ELF-1 (cell line): ENCODE data around the gene KCTD10.

Source experiments
- DNase-seq: peaks from one replicate; pipeline ENCODE4 v3.0.0-alpha.2; 2016; ENCODE audit warnings: low read depth, low spot score

The KCTD10 gene

GRCh38 chr12:109494348-109494881 lies 17.3 kb upstream of the KCTD10 start:
- no peak for DNase-seq

DNA sequence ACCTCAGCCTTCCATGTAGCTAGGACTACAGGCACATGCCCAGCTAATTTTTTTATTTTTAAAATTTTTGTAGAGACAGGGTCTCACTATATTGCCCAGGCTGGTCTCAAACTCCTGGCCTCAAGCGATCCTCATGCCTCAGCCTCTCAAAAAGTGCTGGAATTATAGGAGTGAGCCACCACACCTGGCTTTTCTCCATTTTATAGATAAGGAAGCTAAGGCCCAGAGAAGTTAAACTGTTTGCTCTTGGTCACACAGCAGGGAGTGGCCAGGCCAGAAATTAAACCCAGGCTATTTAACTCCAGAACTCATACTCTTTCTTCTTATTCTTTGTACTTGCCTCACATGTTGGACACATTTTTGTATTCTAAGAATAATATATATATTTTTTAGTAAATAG lies 16.8 kb upstream of the KCTD10 start:
- DNase-seq: no peak

GRCh38 chr12:109493090-109493489 lies 16.0 kb upstream of the KCTD10 start:
- no peak for DNase-seq

- DNase-seq: no peak
Measured at GRCh38 chr12:109492371-109492770, 15.3 kb upstream of the KCTD10 start.

- no peak for DNase-seq
Measured at GRCh38 chr12:109491671-109492070, 14.6 kb upstream of the KCTD10 start.

- no peak for DNase-seq
Measured at GRCh38 chr12:109489955-109490565, 13.0 kb upstream of the KCTD10 start.

DNA sequence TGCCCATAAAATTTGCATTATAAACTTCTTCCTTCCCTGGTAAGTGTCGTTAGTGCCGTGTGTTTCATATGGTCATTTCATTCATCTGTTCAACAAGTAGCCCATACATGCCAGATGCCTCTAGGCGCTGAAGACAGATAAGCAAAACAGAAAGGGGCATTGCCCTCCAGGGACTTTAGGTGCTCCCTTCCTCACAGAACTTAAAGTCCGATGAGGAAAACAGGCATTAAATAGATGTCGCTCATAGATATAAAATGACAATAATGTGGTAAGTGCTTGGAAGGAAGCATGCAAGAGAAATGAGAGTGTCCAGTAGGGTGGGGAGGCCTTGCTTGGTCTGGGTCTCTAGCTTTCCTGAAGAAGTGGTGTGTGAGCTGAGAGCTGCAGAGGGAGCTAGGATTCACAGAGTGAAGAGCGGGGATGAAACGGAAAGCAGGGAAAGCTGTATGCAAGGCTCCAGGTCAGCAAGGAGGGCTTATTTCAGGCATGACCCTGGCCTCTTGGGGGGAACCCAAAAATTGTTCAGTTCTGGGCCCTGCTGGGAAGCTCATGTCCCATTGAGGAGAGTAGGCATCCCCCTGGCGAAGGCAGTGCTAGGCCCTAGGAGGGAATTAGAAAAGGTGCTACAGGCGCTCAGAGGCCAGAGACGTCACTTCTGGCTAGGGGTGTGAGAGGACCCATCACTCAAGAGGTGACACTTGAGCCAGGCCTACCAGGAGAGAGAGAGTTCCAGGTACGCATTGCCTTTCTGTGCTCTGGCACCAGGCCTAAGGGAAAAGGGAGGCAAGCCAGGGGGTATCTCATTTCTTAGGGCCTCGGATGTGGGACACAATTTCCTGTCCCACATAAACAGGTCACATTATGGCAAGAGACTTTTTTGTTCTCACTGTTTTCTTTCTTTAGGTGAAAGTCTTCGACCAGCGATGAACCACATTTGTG lies 12.2 kb upstream of the KCTD10 start:
- DNase-seq: no peak

- no peak for DNase-seq
Measured at GRCh38 chr12:109488051-109488665, 11.1 kb upstream of the KCTD10 start.

DNA sequence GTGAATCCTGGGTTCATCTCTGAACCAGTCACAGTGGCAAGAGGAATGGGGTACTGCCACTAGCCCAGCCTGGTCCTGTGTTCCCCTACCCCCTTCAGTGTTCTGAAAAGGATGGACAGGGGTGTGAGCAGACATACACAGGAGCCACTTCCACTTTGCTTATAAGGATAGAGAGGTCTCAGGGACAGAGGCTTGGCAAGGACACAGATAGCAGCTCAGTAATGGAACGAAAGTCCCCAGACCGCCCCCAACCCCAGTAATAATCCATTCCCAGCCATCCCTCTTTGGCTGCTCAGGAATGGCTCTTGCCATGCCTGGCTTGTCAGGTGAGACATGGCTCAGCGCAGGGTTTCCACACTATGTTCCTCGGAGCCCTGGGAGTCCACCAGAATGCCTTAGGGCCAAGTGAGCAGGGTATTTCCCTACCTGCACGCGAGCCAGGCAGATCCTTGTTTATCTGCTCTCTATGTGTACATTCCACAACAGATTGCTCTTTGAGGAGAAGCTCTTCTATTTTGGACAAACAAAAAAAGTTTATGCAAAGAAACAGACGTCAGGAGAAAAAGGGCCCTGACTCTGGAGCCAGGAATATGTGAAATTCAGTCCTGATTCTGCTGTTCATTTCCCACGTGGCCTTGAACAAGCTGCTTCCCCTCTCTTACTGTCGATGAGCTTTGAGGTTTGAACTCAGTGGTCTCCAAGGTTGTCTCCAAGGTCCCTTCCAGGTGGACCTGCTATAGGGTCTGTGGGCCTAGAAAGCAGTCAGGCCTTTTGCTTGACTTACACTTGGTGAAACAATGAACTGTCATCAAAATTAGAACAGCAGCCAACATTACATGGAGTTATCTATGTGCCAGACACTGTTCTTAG lies 10.3 kb upstream of the KCTD10 start:
- no peak for DNase-seq

DNA sequence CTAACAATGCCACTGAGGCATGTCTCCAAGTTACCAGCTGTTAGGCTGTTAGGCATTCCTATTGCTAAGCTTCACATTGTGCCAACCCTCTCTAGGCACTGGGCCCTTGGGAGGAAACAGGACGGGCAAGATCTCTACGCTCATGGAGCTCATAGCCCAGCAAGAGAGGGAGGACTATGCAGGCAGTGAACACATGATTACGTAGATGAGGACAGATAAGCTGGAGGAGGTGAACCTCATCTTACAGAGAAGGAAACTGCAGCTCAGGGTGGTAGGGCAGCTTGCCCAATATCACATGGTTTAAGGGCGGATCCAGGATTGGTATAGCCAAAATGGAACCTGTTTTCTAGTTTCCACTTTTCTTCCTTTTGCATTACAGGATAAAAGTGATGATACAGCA lies 8.1 kb upstream of the KCTD10 start:
- DNase-seq: no peak

GRCh38 chr12:109483346-109483745 lies 6.2 kb upstream of the KCTD10 start:
- no peak for DNase-seq

DNA sequence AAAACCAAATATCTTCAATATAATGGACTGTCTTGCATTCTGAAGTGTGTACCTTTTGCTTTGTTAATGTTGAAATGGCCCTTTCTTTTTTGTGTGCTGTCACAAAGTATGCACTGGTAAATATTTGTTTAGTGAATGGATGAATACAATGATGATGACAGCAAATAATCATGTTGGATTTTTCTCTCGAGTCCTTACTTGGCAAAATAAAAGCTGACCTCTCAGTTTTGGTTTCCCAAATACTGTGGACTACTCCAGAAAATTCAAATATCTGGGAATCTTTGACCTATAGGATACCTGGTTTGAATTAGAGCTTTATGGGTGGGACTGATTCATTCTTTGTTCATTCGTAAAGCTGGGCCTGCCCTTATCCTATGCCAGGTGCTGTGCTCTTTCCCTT lies 5.8 kb upstream of the KCTD10 start:
- DNase-seq: no peak

DNA sequence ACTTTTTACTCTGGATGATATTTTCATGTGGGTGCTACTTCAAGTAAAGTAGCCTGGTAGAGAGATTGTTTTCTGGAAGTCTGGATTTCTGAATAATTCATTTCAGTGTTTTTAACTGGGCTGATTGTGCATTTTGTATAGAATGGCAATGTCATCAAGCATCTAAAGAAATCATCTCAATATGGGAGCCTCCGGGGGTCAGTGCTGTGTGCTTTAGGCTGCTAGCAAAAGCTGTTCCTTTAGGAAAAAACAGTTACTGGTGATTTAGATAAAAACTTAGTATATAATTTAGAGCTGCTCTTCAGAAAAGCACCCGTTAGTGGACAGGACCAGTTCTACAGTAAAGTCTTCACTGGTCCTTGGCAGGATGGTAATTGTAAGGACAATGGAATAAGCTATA lies 5.4 kb upstream of the KCTD10 start:
- no peak for DNase-seq

DNA sequence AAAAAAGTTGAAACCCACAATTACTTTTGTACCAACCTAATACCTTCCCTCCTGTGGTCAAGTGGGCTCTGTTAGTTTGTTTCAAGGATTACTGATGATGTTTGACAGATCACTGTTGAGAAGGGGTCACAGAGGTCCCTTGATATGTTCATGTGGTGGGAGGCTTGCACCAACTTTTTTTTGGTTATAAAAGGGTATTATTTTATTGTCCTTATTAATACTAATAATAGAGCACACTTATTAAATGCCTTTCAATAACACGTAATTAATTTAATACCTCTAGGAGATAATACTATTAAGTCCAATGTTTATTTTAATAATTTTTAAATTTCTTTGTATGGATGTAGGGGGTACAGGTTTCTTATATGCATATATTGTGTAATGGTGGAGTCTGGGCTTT lies 4.8 kb upstream of the KCTD10 start:
- DNase-seq: no peak

- DNase-seq: no peak
Measured at GRCh38 chr12:109480356-109480755, 3.3 kb upstream of the KCTD10 start.

- no peak for DNase-seq
Measured at GRCh38 chr12:109479761-109480160, 2.7 kb upstream of the KCTD10 start.

DNA sequence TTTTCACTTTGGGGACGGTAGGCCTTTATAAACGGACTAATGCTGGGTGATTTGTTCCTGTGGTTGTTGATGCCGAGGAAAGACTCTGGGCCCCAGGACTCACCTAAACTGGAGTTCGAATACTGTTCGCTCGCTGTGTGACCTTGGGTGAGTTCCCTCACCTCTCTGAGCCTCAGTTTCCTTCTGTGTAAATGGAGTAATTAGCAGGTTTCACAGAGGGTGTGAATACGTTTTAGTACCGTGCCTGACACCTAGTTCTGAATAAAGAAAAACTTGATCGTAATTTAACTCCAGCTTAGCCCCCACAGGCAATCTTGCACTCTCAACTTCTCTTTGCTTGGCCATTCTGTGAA lies 839 bp upstream of the KCTD10 start:
- no peak for DNase-seq

DNA sequence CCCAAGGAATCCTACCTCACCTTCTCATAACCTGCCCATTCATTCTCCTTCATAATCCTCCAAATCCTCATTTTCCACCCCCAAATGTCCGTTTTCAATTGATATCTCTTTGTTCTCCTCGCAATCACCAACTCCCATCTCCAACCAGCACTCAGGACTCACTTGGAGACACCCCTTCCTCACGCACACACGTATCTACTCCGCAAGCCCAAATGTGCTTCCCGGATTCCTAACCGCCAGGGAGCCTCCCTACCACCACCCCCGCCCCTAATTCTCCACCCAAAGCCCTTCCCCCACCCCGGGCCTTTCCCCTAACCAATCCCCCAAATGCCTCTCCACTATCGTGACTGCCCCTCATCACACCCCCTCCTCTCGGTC lies 304 bp downstream of the KCTD10 start:
- DNase-seq: no peak

GRCh38 chr12:109475993-109476806 lies 900 bp downstream of the KCTD10 start:
- DNase-seq: peak; percentile 45

DNA sequence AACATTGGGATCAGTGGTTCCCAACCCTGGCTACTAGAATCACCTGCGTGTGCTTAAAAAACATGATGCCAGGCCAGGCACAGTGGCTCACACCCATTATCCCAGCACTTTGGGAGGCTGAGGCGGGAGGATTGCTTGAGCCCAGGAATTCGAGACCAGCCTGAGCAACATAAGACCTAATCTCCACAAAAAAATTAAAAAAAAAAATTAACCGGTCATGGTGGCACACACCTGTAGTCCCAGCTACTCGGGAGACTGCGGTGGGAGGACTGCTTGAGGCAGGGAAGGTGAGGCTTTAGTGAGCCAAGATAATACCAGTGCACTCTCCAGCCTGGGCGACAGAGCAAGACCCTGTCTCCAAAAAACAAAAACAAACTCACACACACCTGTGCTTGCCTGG lies 2.0 kb downstream of the KCTD10 start:
- no peak for DNase-seq
